Measurements from ENCODE around the gene NSMCE1. TPM values are rescaled to one million over a fixed set of nuclear protein-coding genes. Genes with fewer than 3 reads are reported as not detected.
A peak's percentile ranks its signal among the peaks of the same experiment; 100 is the strongest.

The NSMCE1 gene
- total RNA-seq, 3 donors from 2014 or later, result 39.3 to 50.1 (median 48.9) TPM

DNA sequence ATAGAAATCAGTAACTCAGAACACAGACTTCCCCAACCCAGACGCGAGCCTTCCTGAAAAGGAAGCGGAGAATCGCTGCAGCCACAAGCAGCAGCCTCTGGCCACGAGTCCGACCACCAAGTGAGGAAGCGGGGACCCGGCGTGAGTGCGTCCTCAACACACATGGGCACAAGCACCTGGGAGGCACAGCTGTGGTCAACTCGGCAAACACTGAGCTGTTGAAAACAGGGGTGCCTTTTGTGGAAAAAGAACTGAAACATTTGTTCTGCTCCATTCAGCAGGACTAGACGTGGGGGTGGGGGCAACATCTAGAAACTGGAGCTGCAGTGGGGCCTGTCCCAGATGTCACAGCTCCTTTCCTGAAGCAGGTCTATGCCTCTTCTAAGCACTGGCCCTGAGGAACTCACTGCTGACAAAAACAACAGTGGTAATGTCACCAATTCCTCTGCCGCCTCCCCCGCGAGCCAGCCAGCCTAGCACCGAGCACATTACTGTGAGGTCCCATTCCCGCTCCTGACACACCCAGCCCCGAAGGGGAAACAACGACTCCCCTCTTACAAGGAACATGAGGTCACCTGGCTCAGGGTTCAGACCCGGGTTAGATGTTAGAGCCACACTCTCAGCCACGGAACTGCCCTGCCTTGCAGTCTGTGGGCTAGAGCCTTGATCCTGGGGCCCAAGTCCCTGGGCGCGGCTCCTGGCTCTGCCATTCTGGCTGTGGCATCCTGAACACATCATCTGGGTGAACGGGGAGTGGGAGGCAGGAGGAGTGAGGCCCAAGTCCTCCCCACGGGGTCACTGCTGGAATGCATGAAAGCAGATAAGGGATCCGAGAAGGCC, 36.3 kb downstream of the NSMCE1 start:
- ATAC-seq (peak; percentile 4), DNase-seq (peak in 2 of 3 donors; percentile 77)
- Histone ChIP-seq H3K9me3 (no peaks in the 10 kb centered on the region), H3K4me3 (no peak overlapping the region), H3K4me1 (ENCODE audit: low read depth) (peaks cover 69% of the 10 kb centered on the region), H3K36me3 (ENCODE audit: low read depth) (no peaks in the 10 kb centered on the region)
- TF ChIP-seq, protein P1, sequence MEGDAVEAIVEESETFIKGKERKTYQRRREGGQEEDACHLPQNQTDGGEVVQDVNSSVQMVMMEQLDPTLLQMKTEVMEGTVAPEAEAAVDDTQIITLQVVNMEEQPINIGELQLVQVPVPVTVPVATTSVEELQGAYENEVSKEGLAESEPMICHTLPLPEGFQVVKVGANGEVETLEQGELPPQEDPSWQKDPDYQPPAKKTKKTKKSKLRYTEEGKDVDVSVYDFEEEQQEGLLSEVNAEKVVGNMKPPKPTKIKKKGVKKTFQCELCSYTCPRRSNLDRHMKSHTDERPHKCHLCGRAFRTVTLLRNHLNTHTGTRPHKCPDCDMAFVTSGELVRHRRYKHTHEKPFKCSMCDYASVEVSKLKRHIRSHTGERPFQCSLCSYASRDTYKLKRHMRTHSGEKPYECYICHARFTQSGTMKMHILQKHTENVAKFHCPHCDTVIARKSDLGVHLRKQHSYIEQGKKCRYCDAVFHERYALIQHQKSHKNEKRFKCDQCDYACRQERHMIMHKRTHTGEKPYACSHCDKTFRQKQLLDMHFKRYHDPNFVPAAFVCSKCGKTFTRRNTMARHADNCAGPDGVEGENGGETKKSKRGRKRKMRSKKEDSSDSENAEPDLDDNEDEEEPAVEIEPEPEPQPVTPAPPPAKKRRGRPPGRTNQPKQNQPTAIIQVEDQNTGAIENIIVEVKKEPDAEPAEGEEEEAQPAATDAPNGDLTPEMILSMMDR (IDR thresholded peaks at IDR 0.05), result no peak
- intact Hi-C loops (cut with DNase I, micrococcal nuclease), result loop anchor here in 1 of 2 donors (5.0 to 10.0 kb wide), 2 partner anchors 83 to 135 kb away; partner anchors contain the start of gene IL4R

GRCh38 chr16:27231692-27232060, 36.9 kb downstream of the NSMCE1 start:
- intact Hi-C loops (cut with DNase I, micrococcal nuclease), result loop anchor here in 1 of 2 donors (5.0 to 10.0 kb wide), 2 partner anchors 83 to 136 kb away; partner anchors contain the start of gene IL4R
- ATAC-seq (no peak), DNase-seq (no peak)
- H3K4me1 ChIP-seq (ENCODE audit: low read depth), result peaks cover 73% of the 10 kb centered on the region
- TF ChIP-seq, protein P1 (IDR thresholded peaks at IDR 0.05), result no peak
- H3K9me3 ChIP-seq, result no peaks in the 10 kb centered on the region
- H3K4me3 ChIP-seq, result no peak overlapping the region
- H3K36me3 ChIP-seq (ENCODE audit: low read depth), result no peaks in the 10 kb centered on the region

DNA sequence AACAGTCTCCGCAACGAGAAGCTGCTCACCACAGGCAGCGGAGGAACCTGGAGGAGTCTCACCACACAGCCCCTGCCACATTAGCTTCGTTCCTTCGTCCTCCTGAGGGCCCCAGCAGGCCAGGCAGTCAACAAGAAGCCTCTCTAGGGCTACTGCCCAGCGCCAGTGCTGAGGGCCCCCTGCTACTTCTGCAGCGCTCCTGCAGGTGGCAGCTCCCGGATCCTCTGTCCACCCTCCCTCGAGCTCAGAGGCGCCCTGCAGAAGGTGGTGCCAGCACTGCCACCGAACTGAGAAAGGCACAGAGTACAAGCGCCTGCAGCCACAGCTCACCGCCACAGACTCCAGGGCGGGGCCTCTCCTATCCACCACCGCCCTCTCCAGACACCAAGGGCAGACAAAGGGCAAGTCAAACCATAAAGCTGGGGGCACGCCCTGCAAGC, 38.0 kb downstream of the NSMCE1 start:
- no peaks in the 10 kb centered on the region for H3K36me3 ChIP-seq (ENCODE audit: low read depth)
- DNase-seq (peak; percentile 91 to 92 (median 91)), ATAC-seq (peak; percentile 76)
- H3K4me1 ChIP-seq (ENCODE audit: low read depth), result peaks cover 74% of the 10 kb centered on the region
- TF ChIP-seq, protein P1 (IDR thresholded peaks at IDR 0.05), result peak; percentile 23
- intact Hi-C loops (cut with DNase I, micrococcal nuclease), result loop anchor here in 1 of 2 donors (5.0 to 10.0 kb wide), 2 partner anchors 84 to 137 kb away; partner anchors contain the start of gene IL4R
- no peak overlapping the region for H3K4me3 ChIP-seq
- H3K9me3 ChIP-seq, result no peaks in the 10 kb centered on the region

GRCh38 chr16:27229891-27230470, 38.6 kb downstream of the NSMCE1 start:
- Histone ChIP-seq H3K9me3 (no peaks in the 10 kb centered on the region), H3K4me1 (ENCODE audit: low read depth) (peaks cover 73% of the 10 kb centered on the region), H3K36me3 (ENCODE audit: low read depth) (no peaks in the 10 kb centered on the region), H3K4me3 (no peak overlapping the region)
- intact Hi-C loops (cut with DNase I, micrococcal nuclease), result loop anchor here in 1 of 2 donors (5.0 to 10.0 kb wide), 2 partner anchors 85 to 137 kb away; partner anchors contain the start of gene IL4R
- DNase-seq (peak in 2 of 3 donors; percentile 42 to 62), ATAC-seq (no peak)
- TF ChIP-seq, protein P1 (IDR thresholded peaks at IDR 0.05), result no peak

- DNase-seq, result peak in 2 of 3 donors; percentile 58 to 68
- intact Hi-C loops (cut with DNase I, micrococcal nuclease), result no loop called here
- ATAC-seq, result peak; percentile 16
- TF ChIP-seq, protein P1 (IDR thresholded peaks at IDR 0.05), result no peak
- Histone ChIP-seq H3K4me3 (no peak overlapping the region), H3K4me1 (ENCODE audit: low read depth) (peaks cover 65% of the 10 kb centered on the region), H3K36me3 (ENCODE audit: low read depth) (no peaks in the 10 kb centered on the region), H3K9me3 (no peaks in the 10 kb centered on the region)
Observed at GRCh38 chr16:27228621-27229501, 39.7 kb downstream of the NSMCE1 start.
